K562 (cell line): Measurements from ENCODE around the gene ALS2CL. TPM values are rescaled to one million over a fixed set of nuclear protein-coding genes. Genes with fewer than 3 reads are reported as not detected.

ENCODE experiments used
- ATAC-seq: fragments of 200-7000 bp; cut with Tn5 transposase; 3 replicates; pipeline ENCODE4 v1.9.1; 2020; ENCODE audit warnings: moderate library complexity
- BruUV-seq: library from RNA; stranded (reverse); fragments of 400-500 nt; replicated peaks from 2 replicates; lab custom pipeline; 2021; lab: Mats Ljungman, UMichigan
- CTCF ChIA-PET: fragments of 300-600 bp; formaldehyde crosslinking; extraction: SDS; loops from one replicate; lab custom pipeline; 2021; ENCODE audit warnings: low intra/inter-chr PET ratio; lab: Yijun Ruan, JAX
- POLR2A ChIA-PET: fragments of 300-600, 350-650 bp; sonication (Branson Sonifier 250); formaldehyde crosslinking; extraction: SDS; loops from one replicate; lab custom pipeline; 2021; ENCODE audit warnings: antibody characterized with exemption, inconsistent platforms; lab: Yijun Ruan, JAX
- DNase-seq, 4 experiments: peaks; one replicate each; pipeline versions ENCODE4 v3.0.0 to v3.0.0-alpha.2; 2011 to 2018; ENCODE audit warnings: low spot score in 3 of 4, mixed read lengths in 3 of 4; ENCODE audit errors: extremely low read depth in 1 of 4
- FAIRE-seq: peaks from 2 replicates; lab custom pipeline; 2011; peaks lifted over from hg19 to GRCh38; lab: Jason Lieb, UNC
- H2AFZ ChIP-seq: 2 replicates; pipeline ENCODE4 v1.6.0; 2011; ENCODE audit warnings: low read depth, low read length, control low read depth, inconsistent platforms
- H3K27ac ChIP-seq: fragments of 200-600 bp; 3 replicates; pipeline ENCODE4 v1.8.0; 2011; ENCODE audit warnings: low read depth, mild to moderate bottlenecking, control low read depth, inconsistent platforms, low read length, moderate library complexity, mixed read lengths; ENCODE audit errors: extremely low read depth
- H3K27me3 ChIP-seq, 2 experiments: fragments of 300-600 bp in 1 of 2; 2 replicates in 1 of 2; 3 replicates in 1 of 2; pipeline versions ENCODE4 v1.6.0 to v1.8.0; 2011; ENCODE audit warnings: inconsistent platforms in 2 of 2, low read length in 2 of 2, mild to moderate bottlenecking in 1 of 2, mixed read lengths in 1 of 2, moderate library complexity in 1 of 2; ENCODE audit not compliant: control insufficient read depth in 2 of 2, insufficient read depth in 2 of 2
- H3K36me3 ChIP-seq: fragments of 300-600 bp; 3 replicates; pipeline ENCODE4 v1.8.0; 2011; ENCODE audit warnings: mild to moderate bottlenecking, low read length, inconsistent platforms; ENCODE audit not compliant: control insufficient read depth, insufficient read depth
- H3K4me1 ChIP-seq, 2 experiments: fragments of 200-600 bp in 1 of 2; replicated peaks in 1 of 2; 2 replicates in 1 of 2; 3 replicates in 1 of 2; pipeline versions ENCODE4 v1.5.1 to v1.8.0; 2011; ENCODE audit warnings: inconsistent platforms in 2 of 2, low read length in 2 of 2, mild to moderate bottlenecking in 1 of 2, mixed read lengths in 1 of 2, moderate library complexity in 1 of 2; ENCODE audit not compliant: control insufficient read depth in 2 of 2, insufficient read depth in 2 of 2
- H3K4me2 ChIP-seq: 2 replicates; pipeline ENCODE4 v1.6.1; 2011; ENCODE audit warnings: low read length, control low read depth, inconsistent platforms, mixed read lengths; ENCODE audit not compliant: insufficient read depth
- H3K4me3 ChIP-seq: fragments of 200-600 bp; sonication (generic), shearing (Covaris generic); 2 replicates; pipeline ENCODE4 v1.5.1; 2016; ENCODE audit warnings: control low read depth, inconsistent platforms
- H3K79me2 ChIP-seq: fragments of 200-600 bp; 3 replicates; pipeline ENCODE4 v1.8.0; 2011; ENCODE audit warnings: low read length, inconsistent platforms; ENCODE audit not compliant: control insufficient read depth, insufficient read depth
- H3K9ac ChIP-seq, 2 experiments: 2 replicates each; pipeline versions ENCODE4 v1.6.0 to v1.6.1; 2011; ENCODE audit warnings: low read depth in 2 of 2, low read length in 2 of 2, control low read depth in 1 of 2, inconsistent platforms in 1 of 2, mild to moderate bottlenecking in 1 of 2, mixed read lengths in 1 of 2; ENCODE audit not compliant: insufficient read depth in 1 of 2
- H3K9me1 ChIP-seq: one replicate; pipeline ENCODE4 v1.6.0; 2011; ENCODE audit warnings: inconsistent platforms, mild to moderate bottlenecking, low read length, moderate library complexity; ENCODE audit not compliant: control insufficient read depth, insufficient read depth
- H3K9me3 ChIP-seq: replicated peaks from 2 replicates; pipeline ENCODE4 v1.5.1; 2011; ENCODE audit warnings: low read depth, low read length, inconsistent platforms; ENCODE audit not compliant: control insufficient read depth, insufficient read depth
- H4K20me1 ChIP-seq: replicated peaks from 2 replicates; pipeline ENCODE4 v1.6.1; 2011; ENCODE audit warnings: low read length, inconsistent platforms, mixed read lengths; ENCODE audit not compliant: control insufficient read depth, insufficient read depth
- ATF1 ChIP-seq, 2 experiments: fragments of 450-650 bp in 1 of 2; IDR thresholded peaks; 2 replicates each; pipeline ENCODE4 v1.6.1; 2016; ENCODE audit warnings: missing compliant biosample characterization in 1 of 2, missing genetic modification characterization in 1 of 2
- EGR1 ChIP-seq: fragments of 450-650 bp; conservative IDR thresholded peaks from 2 replicates; pipeline ENCODE4 v1.6.1; 2017; ENCODE audit warnings: mild to moderate bottlenecking
- FIP1L1 ChIP-seq: fragments of 200-400 bp; formaldehyde crosslinking; IDR thresholded peaks from 2 replicates; pipeline ENCODE4 v1.6.1; 2018; ENCODE audit warnings: mild to moderate bottlenecking, low read depth, low read length; ENCODE audit not compliant: poor library complexity, severe bottlenecking
- GABPB2 ChIP-seq: fragments of 250-450 bp; sonication (Bioruptor Pico); conservative IDR thresholded peaks from 2 replicates; pipeline ENCODE4 v1.5.1; 2021; ENCODE audit warnings: mild to moderate bottlenecking
- HNRNPL ChIP-seq: fragments of 200-400 bp; formaldehyde crosslinking; IDR thresholded peaks from 2 replicates; pipeline ENCODE4 v1.6.1; 2017; ENCODE audit warnings: low read depth, mild to moderate bottlenecking, low read length
- LARP7 ChIP-seq: fragments of 450-650 bp; IDR thresholded peaks from 2 replicates; pipeline ENCODE4 v1.6.1; 2016
- MCM7 ChIP-seq, 2 experiments: fragments of 450-650 bp; IDR thresholded peaks; 2 replicates each; pipeline ENCODE4 v1.6.1; 2016 to 2018
- NR2C2 ChIP-seq, 2 experiments: fragments of 200-800 bp in 1 of 2; sonication (Bioruptor generic) in 1 of 2; sonication (generic) in 1 of 2; formaldehyde crosslinking in 1 of 2; IDR thresholded peaks; 2 replicates each; pipeline versions ENCODE4 v1.6.1 to v1.8.0; 2016 to 2022; ENCODE audit warnings: mild to moderate bottlenecking in 1 of 2, missing compliant biosample characterization in 1 of 2, missing genetic modification characterization in 1 of 2, missing genetic modification reagents in 1 of 2
- NR4A1 ChIP-seq, 2 experiments: fragments of 250-450 bp in 1 of 2; fragments of 450-650 bp in 1 of 2; sonication (Bioruptor Pico) in 1 of 2; IDR thresholded peaks; 2 replicates each; pipeline versions ENCODE4 v1.4.0 to v1.6.1; 2016 to 2020; ENCODE audit warnings: mild to moderate bottlenecking in 2 of 2, missing compliant biosample characterization in 1 of 2, missing genetic modification characterization in 1 of 2, moderate library complexity in 1 of 2
- PML ChIP-seq: IDR thresholded peaks from 2 replicates; pipeline ENCODE4 v1.6.1; 2012; ENCODE audit warnings: low read length, inconsistent platforms
- POLR3A ChIP-seq: IDR thresholded peaks from 2 replicates; pipeline ENCODE4 v1.6.1; 2011; ENCODE audit warnings: borderline replicate concordance, mild to moderate bottlenecking, moderate library complexity; ENCODE audit not compliant: insufficient read length, insufficient read depth; ENCODE audit errors: extremely low read depth
- TCF7L2 ChIP-seq: fragments of 150-350 bp; IDR thresholded peaks from 2 replicates; pipeline ENCODE4 v1.6.1; 2016; ENCODE audit warnings: low read depth, mild to moderate bottlenecking, low read length, moderate library complexity
- ZBTB17 ChIP-seq: fragments of 450-650 bp; formaldehyde crosslinking; IDR thresholded peaks from 2 replicates; pipeline ENCODE4 v1.4.0; 2020; ENCODE audit warnings: mild to moderate bottlenecking
- ZNF584 ChIP-seq: fragments of 200-800 bp; sonication (Bioruptor generic); IDR thresholded peaks from 2 replicates; pipeline ENCODE4 v1.6.1; 2016; ENCODE audit warnings: low read depth, mild to moderate bottlenecking, missing genetic modification characterization, missing compliant biosample characterization
- ZNF76 ChIP-seq: fragments of 250-450 bp; sonication (Bioruptor Pico); IDR thresholded peaks from 2 replicates; pipeline ENCODE4 v1.4.0; 2020; ENCODE audit warnings: mild to moderate bottlenecking, moderate library complexity, borderline replicate concordance
- ZNF766 ChIP-seq: fragments of 200-800 bp; sonication (Bioruptor generic); conservative IDR thresholded peaks from 2 replicates; pipeline ENCODE4 v1.6.1; 2016; ENCODE audit warnings: missing genetic modification characterization, missing compliant biosample characterization
- WGBS: fragments of 100-300 bp; shearing (Covaris generic); methylation state at CpG from one replicate; pipeline ENCODE4 v1.1.6; 2016; ENCODE audit warnings: low coverage, mixed read lengths; ENCODE audit not compliant: insufficient coverage; ENCODE audit errors: missing lambda C conversion rate; 5-methylcytosine and 5-hydroxymethylcytosine counted together
- in situ Hi-C: fragments of 300-500 bp; cut with MboI; formaldehyde crosslinking; loops from 4 replicates; pipeline ENCODE4 v1.15.0; 2018; ENCODE audit warnings: inconsistent platforms, mixed read lengths
- intact Hi-C: fragments of 100-400 bp; cut with micrococcal nuclease; formaldehyde crosslinking; loops from 2 replicates; pipeline ENCODE4 v1.14.2; 2022
- polyA plus RNA-seq, 8 experiments: library from polyadenylated mRNA; depleted of rRNA in 4 of 8; stranded (reverse) in 5 of 8; unstranded in 3 of 8; fragments of >200 nt; fragmentation: Nextera tagmentation in 2 of 8; fragmentation: Illumina TruSeq in 1 of 8; extraction: Ambion mirVana in 2 of 8; extraction: Trizol in 1 of 8; gene quantifications; 2 replicates each; pipeline versions ENCODE4 v1.2.1 to v1.2.3, GENCODE V29; 2011 to 2014; ENCODE audit warnings: inconsistent platforms in 1 of 8, missing spikeins in 1 of 8
- total RNA-seq, 7 experiments: library from RNA; depleted of rRNA in 6 of 7; stranded (reverse); fragments of >200 nt in 6 of 7; fragmentation: Illumina TruSeq in 2 of 7; extraction: Trizol in 2 of 7; gene quantifications; 2 replicates each; pipeline versions ENCODE4 v1.2.1 to v1.2.3, GENCODE V29; 2011 to 2021; ENCODE audit warnings: low replicate concordance in 1 of 7
- TF ChIP-seq, protein P1 (sequence below): fragments of 450-650 bp; formaldehyde crosslinking; IDR thresholded peaks from 2 replicates; pipeline ENCODE4 v1.4.0; 2022; ENCODE audit warnings: missing genetic modification characterization
- TF ChIP-seq, protein P2 (sequence below): sonication (generic); formaldehyde crosslinking; IDR thresholded peaks from 2 replicates; pipeline ENCODE4 v1.9.0; 2022; ENCODE audit warnings: mild to moderate bottlenecking, missing genetic modification reagents
- TF ChIP-seq, protein P3 (sequence below): fragments of 250-450 bp; sonication (Bioruptor Pico); IDR thresholded peaks from 2 replicates; pipeline ENCODE4 v1.5.0; 2021; ENCODE audit warnings: mild to moderate bottlenecking, moderate library complexity

The ALS2CL gene
- total and polyA plus RNA-seq, 9 of the 15 experiments (the other 6 are each of a cell fraction or from before 2014, with no cell fraction given) = 0.03 to 0.13 (median 0.05) TPM; not detected in 3

DNA sequence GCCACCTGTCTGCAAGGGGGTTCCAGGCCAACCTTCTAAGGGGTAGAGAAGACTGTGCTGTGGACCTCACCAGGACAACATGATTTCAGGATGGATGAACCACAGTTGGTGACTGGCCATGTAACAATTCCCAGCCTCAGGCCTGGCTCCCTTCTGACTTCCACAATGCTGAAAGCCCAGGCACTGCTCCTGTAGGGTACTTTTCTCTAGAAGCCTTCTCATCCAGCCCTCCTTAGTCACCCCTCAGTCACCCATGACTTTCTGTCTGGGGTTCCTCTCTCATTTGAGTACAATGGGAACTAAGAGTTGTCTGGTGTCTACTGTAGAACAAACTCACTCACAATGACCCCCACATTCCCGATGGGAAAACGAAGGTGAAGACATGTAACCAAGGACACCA, 8.6 kb downstream of the ALS2CL start:
- in situ Hi-C loops (no loop called here), intact Hi-C loops (no loop called here)
- DNase-seq (no peak), ATAC-seq (no peak), FAIRE-seq (no peak)
- Histone ChIP-seq H3K79me2 (no peaks in the 10 kb centered on the region), H3K9me1 (peaks cover 5% of the 10 kb centered on the region), H3K4me3 (no peak overlapping the region), H3K36me3 (no peaks in the 10 kb centered on the region), H4K20me1 (peaks cover 29% of the 10 kb centered on the region), H3K4me2 (no peak overlapping the region), H3K27me3 (peaks cover 29 to 100% of the 10 kb centered on the region in 2 experiments; a peak in 4 of 5 replicates), H3K9me3 (no peaks in the 10 kb centered on the region), H2AFZ (no peak overlapping the region), H3K27ac (no peak overlapping the region), H3K9ac (no peak overlapping the region), H3K4me1 (peaks cover 0 to 4% of the 10 kb centered on the region in 2 experiments; a peak in 1 of 5 replicates)
- WGBS = 4% methylated on average over 2 of the region's 2 CpGs
- POLR2A ChIA-PET = interaction anchor here (1.0 kb wide), 1 partner anchor 29 kb away, joined by 4 read pairs; no protein-coding TSS in a partner anchor
- CTCF ChIA-PET = no interaction called here
- BruUV-seq = no TSS peak
- TF ChIP-seq FIP1L1 (no peak), ZNF766 (CRISPR knock-in tag) (no peak), HNRNPL (no peak), POLR3A (no peak), NR2C2 (CRISPR knock-in tag; IDR thresholded peaks at IDR 0.05) (no peak), NR2C2 (tag; IDR thresholded peaks at IDR 0.05) (no peak), ZNF76 (no peak), MCM7 (IDR thresholded peaks at IDR 0.05) (no peak), PML (no peak), ZNF584 (no peak), ATF1 (CRISPR knock-in tag; IDR thresholded peaks at IDR 0.05) (no peak), ATF1 (tag; IDR thresholded peaks at IDR 0.05) (no peak), NR4A1 (CRISPR knock-in tag; IDR thresholded peaks at IDR 0.05) (no peak), NR4A1 (tag; IDR thresholded peaks at IDR 0.05) (no peak), TCF7L2 (no peak), EGR1 (no peak), LARP7 (no peak), GABPB2 (CRISPR knock-in tag) (no peak), ZBTB17 (CRISPR knock-in tag) (no peak)
- TF ChIP-seq, protein P1, sequence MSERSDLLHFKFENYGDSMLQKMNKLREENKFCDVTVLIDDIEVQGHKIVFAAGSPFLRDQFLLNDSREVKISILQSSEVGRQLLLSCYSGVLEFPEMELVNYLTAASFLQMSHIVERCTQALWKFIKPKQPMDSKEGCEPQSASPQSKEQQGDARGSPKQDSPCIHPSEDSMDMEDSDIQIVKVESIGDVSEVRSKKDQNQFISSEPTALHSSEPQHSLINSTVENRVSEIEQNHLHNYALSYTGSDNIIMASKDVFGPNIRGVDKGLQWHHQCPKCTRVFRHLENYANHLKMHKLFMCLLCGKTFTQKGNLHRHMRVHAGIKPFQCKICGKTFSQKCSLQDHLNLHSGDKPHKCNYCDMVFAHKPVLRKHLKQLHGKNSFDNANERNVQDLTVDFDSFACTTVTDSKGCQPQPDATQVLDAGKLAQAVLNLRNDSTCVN (CRISPR knock-in tag) = no peak
- TF ChIP-seq, protein P2, sequence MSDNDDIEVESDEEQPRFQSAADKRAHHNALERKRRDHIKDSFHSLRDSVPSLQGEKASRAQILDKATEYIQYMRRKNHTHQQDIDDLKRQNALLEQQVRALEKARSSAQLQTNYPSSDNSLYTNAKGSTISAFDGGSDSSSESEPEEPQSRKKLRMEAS (CRISPR knock-in tag) = no peak
- TF ChIP-seq, protein P3, sequence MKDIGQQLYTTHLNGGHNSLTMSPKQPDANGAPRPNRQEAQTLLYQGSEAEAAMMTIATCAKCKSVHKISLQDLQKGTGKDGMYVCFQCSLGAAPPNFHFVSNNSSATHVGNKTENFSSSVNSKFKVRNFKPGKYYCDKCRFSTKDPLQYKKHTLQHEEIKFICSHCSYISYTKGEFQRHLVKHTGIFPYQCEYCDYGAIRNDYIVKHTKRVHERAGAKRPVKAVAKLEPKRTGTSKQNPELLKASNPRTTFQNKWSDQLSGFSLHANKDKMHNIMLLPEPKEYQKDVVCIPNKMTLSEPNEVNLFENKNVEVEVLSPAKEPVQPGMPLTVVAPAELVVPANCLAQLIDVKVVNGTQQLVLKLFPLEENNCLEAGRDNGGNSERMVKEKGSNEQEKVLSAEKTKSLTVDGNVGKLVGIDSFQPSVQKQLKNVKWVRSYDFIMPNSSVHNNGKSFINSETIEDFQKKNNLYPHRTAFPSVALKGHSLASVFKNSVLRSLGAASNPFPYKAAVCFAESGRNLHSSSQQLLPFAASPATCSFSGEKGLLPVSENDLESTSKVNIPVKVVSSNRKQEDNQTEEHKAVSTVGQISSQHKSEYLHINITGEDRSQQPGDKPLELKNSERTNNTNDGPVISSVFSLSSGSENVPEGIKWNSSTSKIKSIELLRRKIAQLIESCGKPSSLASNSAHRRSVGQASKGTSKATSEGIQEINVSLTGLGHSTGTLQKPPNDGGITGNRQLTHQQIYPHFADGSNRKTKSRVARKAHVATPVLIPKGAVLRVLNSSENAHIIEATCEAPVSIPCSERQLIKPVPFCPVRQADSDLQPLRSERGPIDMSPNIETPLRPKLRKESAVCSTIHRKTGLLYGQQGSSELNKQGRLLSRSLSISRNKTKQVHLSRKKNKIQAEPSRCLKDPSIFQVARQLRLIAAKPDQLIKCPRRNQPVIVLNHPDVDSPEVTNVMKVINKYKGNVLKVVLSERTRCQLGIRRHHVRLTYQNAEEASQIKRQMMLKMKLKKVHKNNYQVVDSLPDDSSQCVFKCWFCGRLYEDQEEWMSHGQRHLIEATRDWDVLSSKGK (CRISPR knock-in tag) = no peak
